ENCODE results near the gene BDH1. TPM values are rescaled to one million over a fixed set of nuclear protein-coding genes. Genes with fewer than 3 reads are reported as not detected.

Gene BDH1
- total RNA-seq = 10 to 100 TPM; 22.3 to 24.8 TPM

GRCh38 chr3:197555281-197556261 is at the start of gene BDH1:
Gene BDH1, minus strand, starts transcription at chr3:197555968. Its CDS starts 9,525 bp downstream, at chr3:197546443.

Small RNAs within 50 kb of the gene (small RNA-seq; reads per million reads assigned to genes)
- 0.06 to 0.13 reads per million in 2 donors for gene AC132008.1

Other genes with a start within 250 kb of the BDH1 start
- gene RUBCN, start 180.9 kb upstream of the BDH1 start, total RNA-seq = 10 to 100 TPM; 35.0 to 45.4 TPM
- 10 to 100 TPM; 30.6 to 33.7 TPM for gene FYTTD1, start 193.9 kb upstream of the BDH1 start, total RNA-seq
- 10 to 100 TPM; 61.9 to 75.0 TPM for gene LRCH3, start 235.3 kb upstream of the BDH1 start, total RNA-seq

All from melanocyte of skin (primary cell).